OCI-M2 (cell line): Measurements from ENCODE around the gene MEG3.

Experiments used
- DNase-seq: peaks from one replicate; lab custom pipeline; 2025; ENCODE audit not compliant: unreplicated experiment; lab: John Stamatoyannopoulos, UW

MEG3 gene

DNA sequence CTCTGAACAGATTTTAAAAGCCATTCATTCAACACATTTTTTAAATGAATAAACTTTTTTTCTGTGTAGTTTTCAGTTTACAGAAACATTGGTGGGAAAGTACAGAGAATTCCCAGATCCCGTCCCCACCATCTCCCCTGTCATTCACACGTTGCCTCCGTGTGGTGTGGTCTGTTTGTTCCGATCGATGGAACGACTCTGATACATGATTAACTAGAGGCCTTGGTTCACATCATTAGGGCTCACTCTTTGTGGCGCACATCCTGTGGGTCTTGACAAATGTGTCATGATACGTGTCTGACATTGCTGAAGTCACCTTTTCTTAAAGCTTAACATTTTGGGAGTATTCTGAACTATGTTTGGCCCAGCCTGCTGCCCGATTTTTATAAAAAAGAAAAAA is 18.5 kb downstream of the MEG3 start:
- DNase-seq: no peak

DNA sequence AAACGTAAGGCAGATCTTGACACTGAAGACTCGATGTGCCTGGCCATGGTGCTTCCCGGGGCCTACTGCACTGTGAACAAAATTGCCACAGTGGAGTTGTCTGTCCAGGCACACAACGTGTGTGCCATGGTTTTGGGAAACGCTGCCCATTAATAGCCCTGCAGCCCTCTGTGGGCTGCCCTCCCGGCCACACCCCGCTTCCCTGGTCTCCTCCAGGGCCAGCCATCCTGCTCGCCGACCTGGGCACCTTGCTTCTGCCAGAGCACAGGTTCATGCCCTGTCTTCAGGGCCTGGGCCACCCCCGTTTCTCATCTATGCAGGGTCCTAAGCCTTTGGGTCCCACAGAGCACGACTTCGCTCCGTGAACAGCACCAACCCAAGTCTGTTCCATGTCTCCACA is 18.9 kb downstream of the MEG3 start:
- no peak for DNase-seq

DNA sequence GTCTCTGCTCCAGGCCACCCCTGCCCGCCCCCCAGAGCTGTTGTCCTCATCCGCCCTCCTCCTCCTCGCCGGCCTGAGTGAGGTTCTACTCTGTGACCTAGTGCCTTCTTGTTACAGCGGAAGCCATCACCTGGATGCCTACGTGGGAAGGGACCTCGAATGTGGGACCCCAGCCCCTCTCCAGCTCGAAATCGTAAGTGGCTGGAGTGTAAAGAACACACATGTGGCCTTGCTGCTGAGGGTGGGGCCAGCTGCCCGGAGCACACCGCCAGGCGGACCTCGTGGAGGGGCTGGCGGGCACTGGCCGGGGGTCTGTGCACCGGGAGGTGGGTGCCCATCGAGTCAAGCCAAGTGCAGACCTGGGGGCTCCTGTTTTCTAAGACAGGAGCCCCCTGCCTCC is 19.4 kb downstream of the MEG3 start:
- no peak for DNase-seq

DNA sequence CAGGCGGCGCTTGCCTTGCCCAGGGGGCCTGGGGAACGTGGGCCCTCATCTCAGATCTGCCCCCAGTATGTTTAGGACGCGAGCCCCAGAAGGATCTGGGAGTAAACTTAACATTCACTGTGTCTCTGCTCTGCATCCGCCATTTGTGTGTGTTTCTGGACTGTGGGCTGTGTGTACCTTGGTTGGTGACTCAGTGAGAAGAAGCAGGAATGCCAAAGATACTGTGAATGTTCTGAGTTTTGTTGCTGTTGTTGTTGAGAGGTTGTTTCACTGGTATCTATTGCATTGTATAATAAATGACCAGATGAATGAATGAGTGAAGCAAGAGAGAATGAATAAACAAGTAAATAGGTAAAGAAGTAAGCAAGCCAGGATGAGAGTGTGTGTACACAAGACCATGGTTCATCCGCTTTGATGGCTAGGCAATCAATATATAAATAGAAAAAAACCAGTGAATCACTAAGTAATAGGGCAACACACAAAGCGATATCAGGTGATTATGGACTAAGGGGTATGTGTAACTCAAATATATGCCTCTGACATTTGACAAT is 20.5 kb downstream of the MEG3 start:
- no peak for DNase-seq

DNA sequence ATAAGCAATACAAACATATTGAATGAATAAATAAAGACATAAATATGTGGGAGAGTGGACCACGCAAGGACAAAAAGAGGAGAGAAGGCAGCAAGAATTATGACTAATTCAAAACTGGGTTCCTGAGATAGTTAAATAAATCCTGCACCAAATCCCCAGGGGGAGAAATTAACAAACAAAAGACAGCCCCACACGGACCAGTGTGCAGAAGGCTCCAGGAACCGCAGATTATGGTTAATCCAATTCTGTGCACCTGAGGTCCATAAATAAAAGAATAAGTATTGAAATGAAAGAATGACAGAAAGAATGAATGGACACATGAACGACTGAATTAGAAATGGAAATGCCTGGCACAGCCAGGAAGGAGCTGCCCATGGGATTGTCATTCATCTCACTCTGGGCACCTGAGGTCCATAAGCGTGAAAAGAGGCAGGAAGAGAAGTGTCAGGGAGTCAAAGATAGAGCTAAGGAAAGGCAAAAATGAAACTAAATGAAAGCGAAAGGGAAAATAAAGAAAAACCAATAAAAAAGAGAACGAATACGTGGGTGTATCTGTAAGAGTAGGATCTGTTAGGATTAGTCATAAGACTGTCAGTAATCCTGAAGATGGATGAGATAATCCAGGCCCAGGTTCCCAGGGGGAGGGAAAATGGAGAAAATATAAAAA is 23.3 kb downstream of the MEG3 start:
- DNase-seq: no peak

DNA sequence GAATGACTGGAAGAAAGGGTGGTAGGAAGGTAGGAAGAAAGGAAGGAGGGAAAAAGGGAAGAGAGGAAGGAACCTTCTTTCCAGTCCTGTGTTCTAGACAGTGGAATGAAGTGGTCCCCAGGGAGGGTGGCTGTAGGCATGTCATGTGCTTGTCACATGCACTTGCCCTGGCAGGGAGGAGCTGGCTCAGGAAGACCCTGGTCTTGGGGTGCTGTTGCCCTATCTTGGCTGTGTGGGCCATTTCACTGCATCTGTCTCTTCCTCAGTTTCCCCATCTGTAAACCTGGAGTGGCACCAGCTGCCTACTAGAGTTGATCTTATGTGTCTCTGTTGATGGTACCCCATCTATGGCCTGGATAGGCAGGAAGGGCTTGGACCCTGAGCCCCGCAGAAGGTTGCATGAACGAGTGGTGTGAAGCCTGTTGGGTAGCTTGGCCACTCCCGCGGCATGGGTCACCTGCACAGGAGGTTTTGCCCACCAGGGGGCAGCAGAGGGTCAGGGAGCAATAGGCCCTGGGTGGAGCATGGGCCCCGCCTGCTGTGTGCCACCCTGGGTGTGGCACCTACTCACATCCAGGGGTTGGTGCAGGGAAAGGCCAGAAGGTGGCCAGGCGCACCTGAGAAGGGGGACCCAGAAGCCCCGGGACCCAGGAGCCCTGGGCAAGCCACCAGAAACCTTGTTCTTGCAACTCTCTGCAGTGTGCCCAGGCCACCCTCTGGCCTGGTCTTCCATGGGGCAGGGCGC is 25.1 kb downstream of the MEG3 start:
- no peak for DNase-seq

DNA sequence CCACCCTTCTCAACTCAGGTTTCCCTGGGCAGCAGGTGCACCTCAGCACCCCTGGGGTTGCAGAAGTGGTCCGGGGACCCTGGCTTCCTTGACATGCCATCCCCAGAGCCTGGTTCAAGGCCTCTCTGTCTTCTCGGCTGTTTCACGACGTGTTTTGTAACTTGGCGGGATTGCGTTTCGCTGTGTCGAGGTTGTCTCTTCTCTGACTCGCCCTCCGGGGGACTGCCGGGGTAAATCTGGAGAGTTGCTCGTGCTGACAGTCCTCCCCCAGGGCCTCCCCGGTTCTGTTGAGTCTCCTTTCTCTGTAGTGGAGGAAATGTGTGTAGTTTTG is 25.6 kb downstream of the MEG3 start:
- no peak for DNase-seq

DNA sequence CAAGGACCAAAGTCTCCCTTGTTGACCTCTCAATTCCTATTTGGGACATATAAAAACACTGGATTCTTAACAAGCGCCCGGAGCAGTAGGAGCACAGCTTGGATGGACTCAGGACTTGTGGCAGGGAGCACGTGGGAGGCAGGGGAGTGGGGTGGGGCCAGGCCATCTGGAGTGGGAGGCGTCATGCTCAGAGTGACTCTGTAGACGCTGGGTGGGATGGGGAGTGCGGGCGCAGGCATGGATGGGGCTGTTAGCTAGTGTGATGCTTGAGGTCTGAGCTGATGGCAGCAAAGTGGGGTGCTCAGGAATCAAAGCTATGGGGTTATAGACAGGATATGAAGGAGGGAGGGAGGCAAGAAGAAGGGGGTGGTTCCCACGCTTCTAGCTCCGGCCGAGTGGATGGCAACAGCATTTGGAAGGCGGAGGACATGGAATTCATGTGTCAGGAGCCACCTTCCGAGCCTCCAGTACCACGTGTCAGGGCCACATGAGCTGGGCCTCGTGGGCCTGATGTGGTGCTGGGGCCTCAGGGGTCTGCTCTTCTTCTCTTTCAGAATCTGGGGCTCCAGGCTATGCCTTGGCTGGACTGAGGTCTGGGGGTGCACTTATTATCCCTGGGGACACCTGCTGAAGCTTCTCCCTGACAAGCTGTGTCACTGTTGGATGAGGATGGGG is 26.2 kb downstream of the MEG3 start:
- DNase-seq: no peak

DNA sequence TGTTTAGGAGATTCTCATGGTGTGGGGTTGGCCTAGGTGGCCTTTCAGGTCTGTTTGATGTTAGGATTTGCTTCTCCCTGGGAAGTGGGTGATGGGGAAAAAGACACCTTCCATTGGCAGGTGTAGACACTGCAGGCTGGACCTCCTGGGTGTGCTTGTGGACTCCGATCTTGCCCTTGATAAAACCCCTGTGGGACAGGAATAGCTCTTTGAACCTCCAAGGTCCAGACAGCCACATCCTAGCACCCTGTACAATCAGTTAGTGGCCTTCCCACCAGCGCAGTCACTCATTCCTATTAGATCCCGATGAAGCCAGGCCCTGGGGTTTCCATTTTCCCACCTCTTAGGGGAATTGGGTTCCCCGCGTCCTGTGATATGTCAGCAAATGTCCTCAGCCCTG is 28.5 kb downstream of the MEG3 start:
- DNase-seq: no peak

DNA sequence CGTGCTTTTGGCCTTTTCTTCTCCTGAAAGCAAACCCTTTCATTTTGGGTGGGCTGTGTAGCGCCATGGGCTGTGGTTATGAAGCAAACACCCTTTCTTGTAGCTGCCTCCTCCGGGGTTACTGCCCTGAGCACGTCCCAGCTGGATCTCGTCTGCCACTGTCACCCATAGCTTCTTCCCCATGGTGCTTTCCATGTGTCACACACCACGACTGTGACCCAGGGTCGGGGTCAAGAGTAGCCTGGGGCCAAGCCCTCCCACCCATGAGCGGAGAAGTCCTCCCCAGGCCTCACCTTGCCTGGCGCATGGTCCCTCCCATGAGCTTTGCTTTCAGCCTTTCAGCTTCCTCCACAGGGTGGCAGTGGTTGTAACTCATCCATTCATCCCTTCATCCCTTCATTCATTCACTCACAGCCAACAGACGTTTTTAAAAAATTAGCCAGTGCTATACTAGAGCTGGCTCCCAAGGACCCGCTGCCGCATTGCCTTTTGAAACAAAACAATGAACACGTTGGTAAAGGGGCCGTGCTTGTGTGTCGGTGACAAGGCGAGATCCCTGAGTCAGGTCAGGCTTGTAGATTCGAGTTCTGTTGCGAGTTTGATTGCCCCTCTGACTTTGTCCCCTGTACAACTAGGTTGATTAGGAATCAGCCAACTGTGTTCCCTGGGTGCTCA is 29.5 kb downstream of the MEG3 start:
- DNase-seq: no peak

DNA sequence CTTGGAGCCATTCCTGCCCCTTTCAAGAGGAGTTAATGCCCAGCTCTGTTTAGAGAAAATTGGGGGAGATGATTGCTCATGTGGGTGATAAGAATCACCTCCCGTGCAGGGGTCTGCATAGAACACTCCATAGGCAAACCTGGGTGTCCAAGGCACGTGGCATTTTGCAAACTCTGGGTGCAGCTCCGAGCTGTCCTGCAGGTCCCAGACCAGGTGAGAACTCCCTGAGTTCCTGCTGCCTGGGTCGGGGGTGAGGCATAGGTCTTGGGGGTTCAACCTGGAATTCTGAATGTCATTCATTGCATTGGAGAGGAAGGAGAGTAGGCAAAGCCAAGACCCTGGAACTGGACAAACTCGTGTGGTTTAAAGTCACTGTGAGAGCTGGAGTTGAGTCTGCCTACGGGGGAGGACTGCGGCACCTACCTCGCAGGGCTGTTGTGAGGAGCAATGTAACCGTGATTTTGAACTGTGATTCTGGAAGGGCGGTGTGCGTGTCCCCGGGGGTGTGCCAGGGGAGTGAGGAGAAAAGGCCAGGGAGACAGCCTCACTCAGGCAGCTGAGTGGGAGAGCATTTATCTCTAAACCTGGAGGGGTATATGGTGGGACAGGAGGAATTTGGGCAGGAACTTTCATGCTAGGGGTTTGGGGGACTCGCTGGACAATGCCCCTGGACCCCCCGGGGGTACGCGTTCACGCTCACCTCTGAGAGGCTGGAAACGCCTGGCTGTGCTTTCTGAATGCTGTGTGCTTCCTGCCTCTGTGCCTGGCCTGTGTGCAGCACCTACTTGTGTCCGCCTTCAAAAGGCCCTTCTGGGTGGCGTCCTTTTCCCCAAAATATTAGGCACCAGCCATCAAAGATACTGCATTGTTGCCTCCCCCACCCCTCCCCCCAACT is 30.4 kb downstream of the MEG3 start:
- DNase-seq: no peak

DNA sequence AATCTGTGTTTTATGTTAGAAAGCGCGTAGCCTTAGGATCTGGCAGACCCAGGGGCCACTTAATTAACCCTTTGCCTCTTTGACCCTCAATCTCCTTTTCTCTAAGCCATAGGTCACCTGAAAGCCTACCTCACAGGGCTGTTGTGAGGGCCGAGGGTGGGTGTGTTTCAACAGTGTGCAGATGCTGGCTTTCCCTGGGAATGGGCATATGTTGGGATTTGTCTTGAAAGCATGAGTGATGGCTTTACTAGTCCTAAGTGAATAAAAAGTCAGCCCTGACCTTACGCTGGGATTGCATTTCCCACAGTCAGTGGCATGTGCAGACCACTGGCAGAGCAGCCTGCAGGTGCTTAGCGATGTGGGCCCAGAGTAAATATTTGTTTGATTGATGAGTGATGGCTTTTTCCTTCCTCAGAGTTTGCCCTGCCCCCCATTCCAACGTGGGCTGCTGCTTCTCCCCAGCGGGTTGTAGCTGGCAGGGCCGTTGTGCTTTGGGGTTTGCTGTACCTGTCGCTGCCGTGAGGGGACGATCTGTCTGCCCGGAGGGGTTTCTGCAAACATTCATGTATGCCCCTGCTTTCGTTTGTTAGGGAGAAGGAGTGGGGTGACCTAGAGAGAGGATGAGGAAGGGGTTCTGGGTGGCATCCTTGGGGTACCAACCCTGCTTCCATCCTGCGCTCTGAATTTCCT is 31.5 kb downstream of the MEG3 start:
- no peak for DNase-seq

DNA sequence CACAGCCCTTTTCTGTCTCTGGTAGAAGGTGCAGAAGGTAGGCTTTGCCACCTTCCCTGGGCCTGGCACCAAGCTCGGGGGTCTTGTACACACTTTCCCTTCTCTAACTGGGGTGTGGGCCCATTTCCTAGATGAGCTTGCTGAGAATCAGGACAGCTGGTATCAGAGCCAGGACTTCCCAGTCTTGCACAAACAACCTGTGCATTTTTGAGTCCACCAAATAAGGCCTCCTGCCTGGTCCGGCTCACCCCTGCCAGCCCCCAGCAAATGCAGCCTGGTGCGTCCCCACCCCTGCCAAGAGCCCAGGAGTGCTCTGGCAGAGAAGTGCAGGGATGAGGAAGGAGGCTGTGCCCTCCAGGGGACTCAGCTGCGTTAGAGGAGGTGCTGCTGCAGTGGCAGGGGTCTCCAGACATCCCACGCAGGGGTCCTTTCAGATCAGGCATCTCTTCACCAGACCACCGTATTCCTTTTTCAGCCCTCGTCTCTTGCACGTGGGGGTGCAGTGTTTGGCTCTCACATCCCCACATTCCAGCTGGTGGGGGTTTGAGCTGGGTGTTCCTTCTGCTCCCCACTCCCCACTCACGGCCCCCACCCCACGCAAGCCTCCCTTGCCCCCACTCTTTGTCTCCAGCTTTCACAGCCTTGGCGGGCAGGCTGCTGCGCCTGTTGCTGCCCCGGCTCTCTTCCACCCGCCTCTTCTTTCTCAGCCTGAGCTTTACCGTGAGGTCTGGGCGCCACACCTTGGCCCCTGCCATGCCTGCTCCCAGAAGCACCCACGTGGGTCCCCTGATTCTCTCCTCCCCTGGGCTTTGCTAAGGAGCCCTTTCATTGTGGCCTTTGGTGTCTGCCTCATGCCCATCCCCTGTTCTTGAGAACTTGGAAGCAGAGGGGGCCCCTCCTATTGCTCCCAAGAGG is 32.3 kb downstream of the MEG3 start:
- DNase-seq: no peak

DNA sequence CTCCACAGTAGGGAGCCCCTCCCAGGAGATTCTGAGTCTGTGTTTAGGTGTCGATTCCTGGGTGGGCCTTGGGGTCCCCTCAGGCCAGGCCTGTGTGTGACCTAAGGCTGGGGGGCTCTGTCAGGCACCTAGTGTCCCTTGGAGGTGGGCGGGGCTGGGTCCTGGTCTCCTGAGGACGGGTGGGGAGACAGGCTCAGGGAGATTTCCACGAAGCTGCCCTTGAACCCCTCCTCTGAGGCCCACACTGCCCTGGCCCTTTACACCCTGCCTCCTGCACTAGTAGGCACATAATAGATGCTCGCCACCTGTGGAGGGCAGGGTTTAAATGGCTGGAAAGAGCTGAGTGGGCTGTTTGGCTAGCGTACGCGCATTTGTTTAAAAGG is 32.9 kb downstream of the MEG3 start:
- DNase-seq: no peak

DNA sequence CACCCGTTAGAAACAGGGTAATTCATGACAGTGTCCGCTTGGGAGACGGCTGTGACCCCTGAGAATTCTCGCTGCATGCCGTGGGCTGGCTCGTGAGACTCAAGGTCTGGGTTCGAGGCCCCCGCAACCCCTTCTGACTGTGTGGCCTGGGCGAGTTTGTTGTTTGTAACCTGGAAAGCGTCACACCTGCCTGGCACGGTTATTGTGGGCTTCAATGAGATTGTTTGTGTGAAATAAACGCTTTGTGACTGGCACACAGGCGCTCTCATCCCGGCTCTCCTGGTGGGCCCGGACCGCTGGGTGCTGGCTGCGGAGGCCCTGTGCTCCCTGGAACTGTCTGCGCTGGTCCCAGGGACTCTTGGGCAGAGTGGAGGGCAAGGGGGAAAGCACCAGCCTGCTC is 33.9 kb downstream of the MEG3 start:
- no peak for DNase-seq

DNA sequence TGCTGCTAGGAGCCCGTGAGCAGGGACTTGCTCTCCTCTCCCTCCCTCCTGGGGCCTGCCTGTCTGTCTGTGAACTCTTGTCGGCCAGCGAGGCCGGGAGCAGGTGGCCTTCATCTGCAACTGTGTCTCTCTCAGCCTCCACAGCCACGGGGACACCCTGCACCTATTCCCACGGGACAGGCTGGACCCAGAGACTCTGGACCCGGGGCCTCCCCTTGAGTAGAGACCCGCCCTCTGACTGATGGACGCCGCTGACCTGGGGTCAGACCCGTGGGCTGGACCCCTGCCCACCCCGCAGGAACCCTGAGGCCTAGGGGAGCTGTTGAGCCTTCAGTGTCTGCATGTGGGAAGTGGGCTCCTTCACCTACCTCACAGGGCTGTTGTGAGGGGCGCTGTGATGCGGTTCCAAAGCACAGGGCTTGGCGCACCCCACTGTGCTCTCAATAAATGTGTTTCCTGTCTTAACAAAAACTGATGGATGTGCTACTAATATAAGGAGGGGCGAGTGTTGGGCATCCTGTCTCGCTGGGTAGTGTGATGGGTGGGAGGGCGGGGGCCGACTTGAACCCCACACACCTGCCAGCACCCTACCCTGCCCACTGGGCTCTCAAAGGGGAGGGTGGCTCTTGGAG is 34.8 kb downstream of the MEG3 start:
- no peak for DNase-seq

DNA sequence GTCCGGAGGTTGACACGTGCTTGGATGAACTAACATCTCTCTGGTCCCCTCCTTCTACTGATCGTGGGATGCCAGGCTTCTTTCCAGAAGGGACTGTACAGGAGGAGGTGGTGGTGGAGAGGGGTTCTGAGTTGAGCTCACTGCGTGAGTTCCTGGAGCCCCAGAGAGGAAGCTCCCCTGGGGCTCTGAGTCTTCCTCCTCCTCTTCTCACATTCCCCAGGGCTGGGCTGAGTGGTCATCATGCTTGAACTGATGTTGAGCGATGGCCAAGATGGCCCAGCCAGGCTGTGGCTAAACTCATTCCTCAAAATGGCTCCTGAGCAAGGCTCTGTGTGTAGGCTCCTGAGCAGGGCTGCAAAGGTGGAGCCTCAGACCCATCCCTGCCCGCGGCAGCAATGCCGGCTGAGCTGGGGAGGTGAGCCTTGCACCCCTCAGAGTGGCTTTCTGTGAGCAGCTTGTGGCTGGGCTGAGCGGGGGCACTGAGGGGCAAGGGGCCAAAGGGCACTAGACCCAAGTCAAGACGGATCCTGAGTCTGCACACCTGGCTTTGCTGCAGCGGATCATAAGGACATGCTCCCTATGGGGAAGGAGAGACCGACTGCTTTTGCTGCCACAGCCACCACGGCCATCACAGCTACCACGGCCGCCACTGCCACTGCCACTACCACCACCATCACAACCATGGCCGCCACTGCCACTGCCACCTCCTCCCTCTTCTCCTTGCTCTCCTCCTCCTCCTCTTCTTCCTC is 35.4 kb downstream of the MEG3 start:
- no peak for DNase-seq

DNA sequence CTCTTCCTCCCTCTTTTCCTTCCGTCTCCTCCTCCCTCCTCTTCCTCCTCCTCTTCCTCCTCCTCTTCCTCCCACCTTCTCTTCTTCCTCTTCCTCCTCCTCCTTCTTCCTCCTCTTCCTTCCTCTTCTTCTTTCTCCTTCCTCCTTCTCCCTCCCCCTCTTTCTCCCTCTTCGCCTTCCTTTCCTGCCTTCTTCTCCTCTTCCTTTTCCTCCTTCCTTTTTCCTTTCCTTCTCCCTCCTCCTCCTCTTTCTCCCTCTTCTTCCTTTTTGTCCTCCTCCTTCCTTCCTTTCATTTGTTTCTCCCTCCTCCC is 36.0 kb downstream of the MEG3 start:
- DNase-seq: no peak
